ENCODE results near the gene RASSF5.

The RASSF5 gene

DNA sequence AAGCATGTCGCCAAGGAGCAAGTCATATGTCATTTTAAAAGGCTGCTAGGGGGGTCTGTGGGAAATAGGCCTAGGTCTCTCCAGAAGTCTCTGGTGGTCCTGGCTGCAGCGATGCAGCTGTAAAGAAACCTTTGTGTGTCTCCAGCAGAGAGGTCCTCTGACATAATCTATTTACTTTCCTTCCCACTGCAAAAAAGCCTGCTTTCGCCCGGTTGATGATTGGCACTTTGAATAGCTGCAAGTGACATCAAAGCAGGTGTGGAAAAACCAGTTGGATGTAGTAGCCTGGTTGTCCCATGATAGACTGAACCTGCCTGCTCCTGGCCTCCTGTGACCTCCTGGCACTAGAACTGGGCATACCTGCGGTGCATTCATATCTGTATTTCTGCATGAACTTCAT, 13.8 kb downstream of the RASSF5 start:
- TF ChIP-seq CTCF (IDR thresholded peaks at IDR 0.05; ENCODE audit: low read depth, low read length, missing control alignments), result no peak
- DNase-seq (ENCODE audit: low read depth), result no peak
- no peak overlapping the region for H3K4me3 ChIP-seq (ENCODE audit: low read depth, low read length)

DNA sequence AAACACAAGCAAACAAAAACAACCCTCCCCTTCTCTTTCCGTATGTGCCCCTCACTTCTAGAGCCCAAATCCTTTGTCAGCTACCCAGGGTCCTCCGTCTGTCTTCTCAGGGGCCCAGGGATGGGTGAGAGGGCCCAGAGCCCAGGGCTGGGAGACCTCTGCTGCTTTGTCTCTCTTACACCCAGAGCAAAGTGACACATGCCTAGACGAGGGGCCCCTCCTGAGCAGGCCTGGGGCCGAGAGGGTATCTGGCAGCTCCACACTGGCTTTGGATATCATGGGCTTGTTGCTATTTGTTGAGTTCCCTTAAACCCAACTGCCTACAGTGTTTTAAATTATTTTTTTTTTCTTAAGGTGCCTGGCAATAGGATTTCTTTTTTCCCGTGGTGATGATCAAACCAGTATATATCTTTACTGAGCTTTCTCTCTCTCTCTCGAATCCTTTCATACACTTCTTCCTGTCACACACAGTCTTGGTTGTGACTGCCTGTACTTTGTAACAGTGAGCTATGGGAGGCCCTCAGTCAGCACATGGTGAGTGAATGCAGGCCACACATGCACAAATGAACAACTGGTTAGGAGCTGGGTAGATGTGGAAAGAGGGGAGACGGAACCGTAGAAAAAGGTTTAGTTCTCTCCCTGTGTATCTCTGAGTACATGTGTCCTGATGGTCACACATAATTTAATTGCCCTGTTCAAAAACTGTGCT, 14.5 kb downstream of the RASSF5 start:
- DNase-seq (ENCODE audit: low read depth), result no peak
- TF ChIP-seq CTCF (IDR thresholded peaks at IDR 0.05; ENCODE audit: low read depth, low read length, missing control alignments), result no peak
- no peak overlapping the region for H3K4me3 ChIP-seq (ENCODE audit: low read depth, low read length)

- DNase-seq (ENCODE audit: low read depth), result no peak
- no peak for TF ChIP-seq CTCF (IDR thresholded peaks at IDR 0.05; ENCODE audit: low read depth, low read length, missing control alignments)
- H3K4me3 ChIP-seq (ENCODE audit: low read depth, low read length), result no peak overlapping the region
Observed at GRCh38 chr1:206524739-206525364, 17.5 kb downstream of the RASSF5 start.

- no peak overlapping the region for H3K4me3 ChIP-seq (ENCODE audit: low read depth, low read length)
- no peak for TF ChIP-seq CTCF (IDR thresholded peaks at IDR 0.05; ENCODE audit: low read depth, low read length, missing control alignments)
- DNase-seq (ENCODE audit: low read depth), result no peak
Observed at GRCh38 chr1:206526064-206526911, 19.0 kb downstream of the RASSF5 start.

DNA sequence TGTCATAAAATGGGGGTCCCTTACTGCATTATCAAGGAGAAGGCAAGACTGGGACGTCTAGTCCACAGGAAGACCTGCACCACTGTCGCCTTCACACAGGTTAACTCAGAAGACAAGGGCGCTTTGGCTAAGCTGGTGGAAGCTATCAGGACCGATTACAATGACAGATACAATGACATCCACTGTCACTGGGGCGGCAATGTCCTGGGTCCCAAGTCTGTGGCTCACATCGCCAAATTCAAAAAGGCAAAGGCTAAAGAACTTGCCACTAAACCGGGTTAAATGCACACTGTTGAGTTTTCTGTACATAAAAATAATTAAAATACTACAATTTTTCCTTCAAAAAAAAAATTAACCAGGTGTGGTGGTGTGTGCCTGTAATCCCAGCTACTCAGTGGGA, 22.1 kb downstream of the RASSF5 start:
- no peak for TF ChIP-seq CTCF (IDR thresholded peaks at IDR 0.05; ENCODE audit: low read depth, low read length, missing control alignments)

GRCh38 chr1:206532368-206532767, 25.0 kb downstream of the RASSF5 start:
- DNase-seq (ENCODE audit: low read depth), result no peak
- no peak for TF ChIP-seq CTCF (IDR thresholded peaks at IDR 0.05; ENCODE audit: low read depth, low read length, missing control alignments)
- no peak overlapping the region for H3K4me3 ChIP-seq (ENCODE audit: low read depth, low read length)

More for the DNA sequence above, 22.1 kb downstream of the RASSF5 start:
- no peak for DNase-seq (ENCODE audit: low read depth)
- no peak overlapping the region for H3K4me3 ChIP-seq (ENCODE audit: low read depth, low read length)
